K562 (cell line): ENCODE data around the gene PNKD. TPM values are rescaled to one million over a fixed set of nuclear protein-coding genes. Genes with fewer than 3 reads are reported as not detected.
A peak's percentile ranks its signal among the peaks of the same experiment; 100 is the strongest.

ENCODE experiments used
- CBX2 ChIP-seq: fragments of 200-600 bp; sonication (generic); IDR thresholded peaks from one replicate; pipeline ENCODE4 v1.6.1; 2012; ENCODE audit warnings: mild to moderate bottlenecking, low read length, inconsistent platforms; ENCODE audit not compliant: insufficient read depth, poor library complexity, severe bottlenecking
- CCNT2 ChIP-seq: IDR thresholded peaks from 2 replicates; pipeline ENCODE4 v1.6.1; 2011; ENCODE audit warnings: borderline replicate concordance, low read depth, mild to moderate bottlenecking, moderate library complexity, mixed read lengths, low read length; ENCODE audit not compliant: insufficient read length; ENCODE audit errors: extremely low read depth
- CHD1 ChIP-seq: fragments of 200-600 bp; sonication (generic); IDR thresholded peaks from one replicate; pipeline ENCODE4 v1.6.1; 2012; ENCODE audit warnings: mild to moderate bottlenecking, moderate library complexity, low read length, inconsistent platforms
- DPF2 ChIP-seq: fragments of 450-650 bp; IDR thresholded peaks from 2 replicates; pipeline ENCODE4 v1.6.1; 2016
- GABPB1 ChIP-seq: sonication (generic); formaldehyde crosslinking; IDR thresholded peaks from 2 replicates; pipeline ENCODE4 v1.8.0; 2022; ENCODE audit warnings: mild to moderate bottlenecking, missing genetic modification reagents
- HES1 ChIP-seq: fragments of 450-650 bp; IDR thresholded peaks from 2 replicates; pipeline ENCODE4 v1.6.1; 2016; ENCODE audit warnings: low read depth, mild to moderate bottlenecking, moderate library complexity
- ID3 ChIP-seq, 2 experiments: fragments of 250-450 bp in 1 of 2; fragments of 450-650 bp in 1 of 2; sonication (Bioruptor Pico) in 1 of 2; IDR thresholded peaks; 2 replicates each; pipeline versions ENCODE4 v1.6.1 to v1.8.0; 2016 to 2021; ENCODE audit warnings: mild to moderate bottlenecking in 2 of 2, moderate library complexity in 2 of 2, missing compliant biosample characterization in 1 of 2, missing genetic modification characterization in 1 of 2
- LEF1 ChIP-seq: fragments of 450-650 bp; IDR thresholded peaks from 2 replicates; pipeline ENCODE4 v1.6.1; 2016; ENCODE audit warnings: mild to moderate bottlenecking
- NCOA4 ChIP-seq: fragments of 450-650 bp; IDR thresholded peaks from 2 replicates; pipeline ENCODE4 v1.6.1; 2018; ENCODE audit warnings: mild to moderate bottlenecking; ENCODE audit not compliant: partially characterized antibody
- SIRT6 ChIP-seq: IDR thresholded peaks from one replicate; pipeline ENCODE4 v1.6.1; 2012; ENCODE audit warnings: low read depth, mild to moderate bottlenecking, control low read depth, inconsistent platforms, low read length, moderate library complexity
- SRSF7 ChIP-seq: fragments of 200-400 bp; formaldehyde crosslinking; optimal IDR thresholded peaks from 2 replicates; pipeline ENCODE3; 2017; ENCODE audit warnings: mild to moderate bottlenecking, low read depth, low read length
- STAG1 ChIP-seq: sonication (generic); formaldehyde crosslinking; IDR thresholded peaks from 2 replicates; pipeline ENCODE4 v1.5.0; 2020; ENCODE audit warnings: missing genetic modification reagents, borderline replicate concordance
- TGIF2 ChIP-seq: sonication (generic); formaldehyde crosslinking; IDR thresholded peaks from 2 replicates; pipeline ENCODE4 v1.8.1; 2022; ENCODE audit warnings: mild to moderate bottlenecking, missing genetic modification reagents, moderate library complexity
- ZBTB1 ChIP-seq: sonication (generic); formaldehyde crosslinking; IDR thresholded peaks from 2 replicates; pipeline ENCODE4 v1.8.1; 2023; ENCODE audit warnings: missing genetic modification reagents, low read depth, mild to moderate bottlenecking, borderline replicate concordance
- ZBTB49 ChIP-seq: sonication (generic); formaldehyde crosslinking; IDR thresholded peaks from 2 replicates; pipeline ENCODE4 v1.8.0; 2022; ENCODE audit warnings: missing genetic modification reagents, mild to moderate bottlenecking, borderline replicate concordance
- ZNF274 ChIP-seq: IDR thresholded peaks from 2 replicates; pipeline ENCODE4 v1.6.1; 2011; ENCODE audit warnings: low read depth, mild to moderate bottlenecking, low read length, moderate library complexity, borderline replicate concordance
- ZNF3 ChIP-seq: fragments of 250-450 bp; sonication (Bioruptor Pico); IDR thresholded peaks from 2 replicates; pipeline ENCODE4 v1.5.0; 2021; ENCODE audit warnings: mild to moderate bottlenecking, moderate library complexity
- ZNF696 ChIP-seq: fragments of 250-450 bp; sonication (Bioruptor Pico); conservative IDR thresholded peaks from 2 replicates; pipeline ENCODE4 v1.4.0; 2020; ENCODE audit warnings: mild to moderate bottlenecking, moderate library complexity
- polyA plus RNA-seq, 8 experiments: library from polyadenylated mRNA; depleted of rRNA in 4 of 8; stranded (reverse) in 5 of 8; unstranded in 3 of 8; fragments of >200 nt; fragmentation: Nextera tagmentation in 2 of 8; fragmentation: Illumina TruSeq in 1 of 8; extraction: Ambion mirVana in 2 of 8; extraction: Trizol in 1 of 8; gene quantifications; 2 replicates each; pipeline versions ENCODE4 v1.2.1 to v1.2.3, GENCODE V29; 2011 to 2014; ENCODE audit warnings: inconsistent platforms in 1 of 8, missing spikeins in 1 of 8
- total RNA-seq, 7 experiments: library from RNA; depleted of rRNA in 6 of 7; stranded (reverse); fragments of >200 nt in 6 of 7; fragmentation: Illumina TruSeq in 2 of 7; extraction: Trizol in 2 of 7; gene quantifications; 2 replicates each; pipeline versions ENCODE4 v1.2.1 to v1.2.3, GENCODE V29; 2011 to 2021; ENCODE audit warnings: low replicate concordance in 1 of 7
- TF ChIP-seq, protein P1 (sequence below), 2 experiments: IDR thresholded peaks; 2 replicates each; pipeline ENCODE4 v1.6.1; 2012; ENCODE audit warnings: improper control_type of control experiment in 2 of 2, low read depth in 2 of 2, low read length in 2 of 2, borderline replicate concordance in 1 of 2

Gene PNKD
- total and polyA plus RNA-seq, 9 of the 15 experiments (the other 6 are each of a cell fraction or from before 2014, with no cell fraction given): 26.0 to 105 (median 60.1) TPM

GRCh38 chr2:218395826-218396687, 125.7 kb downstream of the PNKD start (continued):
- TF ChIP-seq TGIF2 (CRISPR knock-in tag): no peak; the same call in 1 of the 2 replicates
- no peak for TF ChIP-seq LEF1
- TF ChIP-seq ZBTB1 (CRISPR knock-in tag): 0 out of 2 replicates have a peak, but pooled peaks have one; percentile 41
- peak; percentile 43; the same call in 1 of the 2 replicates for TF ChIP-seq GABPB1 (CRISPR knock-in tag)
- TF ChIP-seq ZNF696 (CRISPR knock-in tag): no peak
- TF ChIP-seq HES1: no peak
- peak; percentile 96 for TF ChIP-seq CCNT2
- no peak for TF ChIP-seq CBX2
- no peak for TF ChIP-seq ZNF3 (CRISPR knock-in tag)
- no peak for TF ChIP-seq STAG1 (CRISPR knock-in tag)
- no peak for TF ChIP-seq ZBTB49 (CRISPR knock-in tag)
- TF ChIP-seq SRSF7: no peak
- TF ChIP-seq NCOA4: no peak
- TF ChIP-seq SIRT6: no peak
- no peak for TF ChIP-seq CHD1
- TF ChIP-seq, protein P1, sequence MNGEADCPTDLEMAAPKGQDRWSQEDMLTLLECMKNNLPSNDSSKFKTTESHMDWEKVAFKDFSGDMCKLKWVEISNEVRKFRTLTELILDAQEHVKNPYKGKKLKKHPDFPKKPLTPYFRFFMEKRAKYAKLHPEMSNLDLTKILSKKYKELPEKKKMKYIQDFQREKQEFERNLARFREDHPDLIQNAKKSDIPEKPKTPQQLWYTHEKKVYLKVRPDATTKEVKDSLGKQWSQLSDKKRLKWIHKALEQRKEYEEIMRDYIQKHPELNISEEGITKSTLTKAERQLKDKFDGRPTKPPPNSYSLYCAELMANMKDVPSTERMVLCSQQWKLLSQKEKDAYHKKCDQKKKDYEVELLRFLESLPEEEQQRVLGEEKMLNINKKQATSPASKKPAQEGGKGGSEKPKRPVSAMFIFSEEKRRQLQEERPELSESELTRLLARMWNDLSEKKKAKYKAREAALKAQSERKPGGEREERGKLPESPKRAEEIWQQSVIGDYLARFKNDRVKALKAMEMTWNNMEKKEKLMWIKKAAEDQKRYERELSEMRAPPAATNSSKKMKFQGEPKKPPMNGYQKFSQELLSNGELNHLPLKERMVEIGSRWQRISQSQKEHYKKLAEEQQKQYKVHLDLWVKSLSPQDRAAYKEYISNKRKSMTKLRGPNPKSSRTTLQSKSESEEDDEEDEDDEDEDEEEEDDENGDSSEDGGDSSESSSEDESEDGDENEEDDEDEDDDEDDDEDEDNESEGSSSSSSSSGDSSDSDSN (IDR thresholded peaks at IDR 0.05; ENCODE audit: borderline replicate concordance in 1 of 2, low read depth in 2 of 2, low read length in 2 of 2): peak; percentile 65 to 73; a peak in 1 of 4 replicates
- TF ChIP-seq DPF2: 0 out of 2 replicates have a peak, but pooled peaks have one; percentile 11
- TF ChIP-seq ZNF274: no peak
- no peak for TF ChIP-seq ID3 (CRISPR knock-in tag; IDR thresholded peaks at IDR 0.05)
- no peak for TF ChIP-seq ID3 (tag; IDR thresholded peaks at IDR 0.05)
